Endothelial cell of umbilical vein (primary cell): ENCODE results near the gene SAMD4A.

Source experiments
- EZH2 ChIP-seq: IDR thresholded peaks from 2 replicates; pipeline ENCODE4 v1.6.1; 2012; ENCODE audit warnings: borderline replicate concordance, low read depth, mild to moderate bottlenecking, moderate library complexity, low read length, inconsistent platforms; ENCODE audit not compliant: severe bottlenecking
- FOS ChIP-seq: IDR thresholded peaks from 2 replicates; pipeline ENCODE4 v1.6.1; 2011; ENCODE audit warnings: mild to moderate bottlenecking, low read length, moderate library complexity, borderline replicate concordance; ENCODE audit not compliant: insufficient read depth
- MYC ChIP-seq: IDR thresholded peaks from one replicate; pipeline ENCODE4 v1.6.1; 2011; ENCODE audit warnings: mild to moderate bottlenecking, low read depth, low read length
- POLR2A ChIP-seq: IDR thresholded peaks from 2 replicates; pipeline ENCODE4 v1.6.1; 2012; ENCODE audit warnings: low read depth, mild to moderate bottlenecking, control low read depth, low read length
- POLR2AphosphoS5 ChIP-seq: IDR thresholded peaks from 2 replicates; pipeline ENCODE4 v1.6.1; 2012; ENCODE audit warnings: low read depth, mild to moderate bottlenecking, control low read depth, low read length, moderate library complexity; ENCODE audit not compliant: insufficient read depth
- TF ChIP-seq, protein P1 (sequence below), 2 donors: IDR thresholded peaks; 1 replicate in 1 of 2; 2 replicates in 1 of 2; pipeline ENCODE4 v1.5.1; 2011; ENCODE audit warnings: low read length in 2 of 2, mild to moderate bottlenecking in 2 of 2, moderate library complexity in 2 of 2, control low read depth in 1 of 2, inconsistent platforms in 1 of 2, low read depth in 1 of 2; ENCODE audit not compliant: insufficient read depth in 1 of 2; ENCODE audit errors: extremely low read depth in 1 of 2
- TF ChIP-seq, protein P2 (sequence below): IDR thresholded peaks from 2 replicates; pipeline ENCODE4 v1.6.1; 2011; ENCODE audit not compliant: insufficient read depth, insufficient read length

DNA sequence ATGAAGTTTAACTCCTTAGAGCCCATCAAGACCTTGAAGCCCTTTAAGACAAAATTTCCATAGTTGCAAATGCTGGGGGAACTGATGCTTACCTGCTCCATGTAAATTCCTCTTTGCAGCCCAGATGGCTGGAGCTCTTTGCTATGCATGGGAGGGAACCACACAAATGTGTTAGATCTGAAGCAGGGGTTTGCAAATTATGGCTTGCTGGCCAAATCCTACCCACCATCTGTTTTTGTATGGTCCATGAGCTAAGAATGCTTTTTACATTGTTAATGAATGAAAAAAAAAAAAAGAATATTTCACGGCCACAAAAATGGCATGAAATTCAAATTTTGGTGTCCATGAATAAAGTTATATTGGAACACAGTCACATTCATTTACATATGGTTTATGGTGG, 261.1 kb downstream of the SAMD4A start:
- TF ChIP-seq, protein P1, sequence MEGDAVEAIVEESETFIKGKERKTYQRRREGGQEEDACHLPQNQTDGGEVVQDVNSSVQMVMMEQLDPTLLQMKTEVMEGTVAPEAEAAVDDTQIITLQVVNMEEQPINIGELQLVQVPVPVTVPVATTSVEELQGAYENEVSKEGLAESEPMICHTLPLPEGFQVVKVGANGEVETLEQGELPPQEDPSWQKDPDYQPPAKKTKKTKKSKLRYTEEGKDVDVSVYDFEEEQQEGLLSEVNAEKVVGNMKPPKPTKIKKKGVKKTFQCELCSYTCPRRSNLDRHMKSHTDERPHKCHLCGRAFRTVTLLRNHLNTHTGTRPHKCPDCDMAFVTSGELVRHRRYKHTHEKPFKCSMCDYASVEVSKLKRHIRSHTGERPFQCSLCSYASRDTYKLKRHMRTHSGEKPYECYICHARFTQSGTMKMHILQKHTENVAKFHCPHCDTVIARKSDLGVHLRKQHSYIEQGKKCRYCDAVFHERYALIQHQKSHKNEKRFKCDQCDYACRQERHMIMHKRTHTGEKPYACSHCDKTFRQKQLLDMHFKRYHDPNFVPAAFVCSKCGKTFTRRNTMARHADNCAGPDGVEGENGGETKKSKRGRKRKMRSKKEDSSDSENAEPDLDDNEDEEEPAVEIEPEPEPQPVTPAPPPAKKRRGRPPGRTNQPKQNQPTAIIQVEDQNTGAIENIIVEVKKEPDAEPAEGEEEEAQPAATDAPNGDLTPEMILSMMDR (IDR thresholded peaks at IDR 0.05; ENCODE audit: extremely low read depth in 1 of 2, insufficient read depth in 1 of 2, low read depth in 1 of 2, low read length in 2 of 2) = no peak
- TF ChIP-seq EZH2 = no peak
- TF ChIP-seq, protein P2, sequence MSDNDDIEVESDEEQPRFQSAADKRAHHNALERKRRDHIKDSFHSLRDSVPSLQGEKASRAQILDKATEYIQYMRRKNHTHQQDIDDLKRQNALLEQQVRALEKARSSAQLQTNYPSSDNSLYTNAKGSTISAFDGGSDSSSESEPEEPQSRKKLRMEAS = no peak
- TF ChIP-seq POLR2A = no peak
- TF ChIP-seq FOS = no peak
- TF ChIP-seq MYC = no peak
- no peak for TF ChIP-seq POLR2AphosphoS5
